B cell (primary cell): ENCODE results near the gene B4GALNT1. TPM values are rescaled to one million over a fixed set of nuclear protein-coding genes. Genes with fewer than 3 reads are reported as not detected.
"Not testable (repeated sequence)": the region's sequence is repeated elsewhere in the genome, so short reads cannot be mapped to it uniquely, and the experiment has no call there.

ENCODE experiments used
- ATAC-seq: fragments of 200-7000 bp; cut with Tn5 transposase; one replicate; pipeline ENCODE4 v1.10.0; 2021; ENCODE audit warnings: low read depth, mild to moderate bottlenecking, moderate number of reproducible peaks, moderate library complexity
- CTCF ChIA-PET: fragments of 350-600 bp; sonication (Branson Sonifier 250); formaldehyde crosslinking; loops from one replicate; lab custom pipeline; 2021; ENCODE audit warnings: antibody characterized with exemption, inconsistent platforms; lab: Charles Lee
- POLR2A ChIA-PET: fragments of 350-600 bp; sonication (Branson Sonifier 250); formaldehyde crosslinking; loops from one replicate; lab custom pipeline; 2021; ENCODE audit warnings: antibody characterized with exemption; lab: Charles Lee
- DNase-seq: peaks from one replicate; pipeline ENCODE4 v3.0.0; 2013
- H2AFZ ChIP-seq: 2 replicates; pipeline ENCODE4 v1.6.1; 2012; ENCODE audit warnings: mild to moderate bottlenecking, low read depth, low read length; ENCODE audit not compliant: insufficient read depth, poor library complexity, severe bottlenecking
- H3K27ac ChIP-seq, 2 donors: 1 replicate in 1 of 2; 2 replicates in 1 of 2; pipeline ENCODE4 v1.5.1; 2012 to 2013; ENCODE audit warnings: low read length in 2 of 2, mild to moderate bottlenecking in 2 of 2, moderate library complexity in 1 of 2
- H3K27me3 ChIP-seq, 4 experiments: fragments of 200-600 bp in 1 of 4; sonication (generic) in 1 of 4; replicated peaks in 1 of 4; 1 replicate in 2 of 4; 2 replicates in 2 of 4; pipeline versions ENCODE4 v1.6.1 to v1.7.0; 2013 to 2016; ENCODE audit warnings: low read length in 3 of 4, mild to moderate bottlenecking in 2 of 4, mixed read lengths in 1 of 4, moderate library complexity in 1 of 4; ENCODE audit not compliant: insufficient read depth in 4 of 4, control insufficient read depth in 3 of 4; ENCODE audit errors: control extremely low read depth in 1 of 4
- H3K36me3 ChIP-seq, 2 experiments: replicated peaks in 1 of 2; 1 replicate in 1 of 2; 2 replicates in 1 of 2; pipeline versions ENCODE4 v1.6.1 to v1.7.1; 2013; ENCODE audit warnings: low read length in 1 of 2; ENCODE audit not compliant: insufficient read depth in 2 of 2, control insufficient read depth in 1 of 2; ENCODE audit errors: control extremely low read depth in 1 of 2, extremely low read depth in 1 of 2
- H3K4me1 ChIP-seq, 2 donors: fragments of 200-600 bp in 1 of 2; sonication (generic) in 1 of 2; 1 replicate in 1 of 2; 2 replicates in 1 of 2; pipeline versions ENCODE4 v1.5.1 to v1.6.1; 2013 to 2017; ENCODE audit warnings: low read length in 2 of 2; ENCODE audit not compliant: control insufficient read depth in 2 of 2, insufficient read depth in 2 of 2
- H3K4me2 ChIP-seq: replicated peaks from 2 replicates; pipeline ENCODE3; 2012; ENCODE audit warnings: mild to moderate bottlenecking, low read depth, low read length; ENCODE audit not compliant: poor library complexity, severe bottlenecking
- H3K4me3 ChIP-seq, 5 experiments: fragments of 200-600 bp in 1 of 5; sonication (generic) in 1 of 5; 1 replicate in 3 of 5; 2 replicates in 2 of 5; pipeline versions ENCODE4 v1.5.1 to v1.7.0; 2011 to 2016; ENCODE audit warnings: low read length in 4 of 5, mild to moderate bottlenecking in 4 of 5, low read depth in 2 of 5, control low read depth in 1 of 5, moderate library complexity in 1 of 5; ENCODE audit not compliant: insufficient read depth in 1 of 5; ENCODE audit errors: control extremely low read depth in 1 of 5, extremely low read depth in 1 of 5
- H3K79me2 ChIP-seq: fragments of 200-600 bp; sonication (generic); one replicate; pipeline ENCODE4 v1.6.0; 2016; ENCODE audit warnings: low read length; ENCODE audit not compliant: control insufficient read depth, insufficient read depth
- H3K9ac ChIP-seq: fragments of 200-600 bp; sonication (generic); 2 replicates; pipeline ENCODE4 v1.6.1; 2017; ENCODE audit warnings: mild to moderate bottlenecking, low read length, moderate library complexity
- H3K9me3 ChIP-seq, 3 donors: one replicate each; pipeline versions ENCODE4 v1.6.1 to v1.7.1; 2013; ENCODE audit warnings: low read length in 2 of 3; ENCODE audit not compliant: control insufficient read depth in 2 of 3, insufficient read depth in 1 of 3; ENCODE audit errors: control extremely low read depth in 1 of 3
- H4K20me1 ChIP-seq: 2 replicates; pipeline ENCODE4 v1.6.0; 2012; ENCODE audit warnings: mild to moderate bottlenecking, low read length; ENCODE audit not compliant: insufficient read depth, control insufficient read depth, poor library complexity, severe bottlenecking
- H3K27ac Mint-ChIP-seq: one replicate; pipeline ENCODE4 v1.8.0; 2021; ENCODE audit warnings: mixed read lengths
- H3K27me3 Mint-ChIP-seq: one replicate; pipeline ENCODE4 v1.8.0; 2021; ENCODE audit warnings: mixed read lengths
- H3K4me1 Mint-ChIP-seq: one replicate; pipeline ENCODE4 v1.8.0; 2021; ENCODE audit warnings: mixed read lengths
- H3K4me3 Mint-ChIP-seq: one replicate; pipeline ENCODE4 v1.8.0; 2021; ENCODE audit warnings: mixed read lengths
- H3K9me3 Mint-ChIP-seq: one replicate; pipeline ENCODE4 v1.8.0; 2022; ENCODE audit warnings: mixed read lengths; ENCODE audit not compliant: insufficient read depth
- EZH2 ChIP-seq: IDR thresholded peaks from 2 replicates; pipeline ENCODE4 v1.6.1; 2012; ENCODE audit warnings: borderline replicate concordance, low read depth, mild to moderate bottlenecking, moderate library complexity, low read length; ENCODE audit not compliant: insufficient read depth, poor library complexity, severe bottlenecking
- WGBS: methylation state at CpG from one replicate; pipeline ENCODE4 v1.1.5; 2013; ENCODE audit warnings: missing lambda C conversion rate; ENCODE audit not compliant: insufficient coverage; 5-methylcytosine and 5-hydroxymethylcytosine counted together
- intact Hi-C: fragments of 100-400 bp; cut with micrococcal nuclease; formaldehyde crosslinking; loops from one replicate; pipeline ENCODE4 v1.10.0; 2022
- polyA plus RNA-seq: library from polyadenylated mRNA; depleted of rRNA; stranded (reverse); fragments of >200 nt; gene quantifications from 2 replicates; pipeline ENCODE4 v1.2.3, GENCODE V29; 2012
- total RNA-seq, 2 donors: library from RNA; stranded (reverse); fragments of 120-200 nt in 1 of 2; gene quantifications; 1 replicate in 1 of 2; 2 replicates in 1 of 2; pipeline versions ENCODE4 v1.2.3 to v1.2.4, GENCODE V29; 2013 to 2022
- TF ChIP-seq, protein P1 (sequence below): fragments of 200-600 bp; IDR thresholded peaks from one replicate; pipeline ENCODE4 v1.8.0; 2022; ENCODE audit warnings: antibody characterized with exemption, mild to moderate bottlenecking

The B4GALNT1 gene
- total and polyA plus RNA-seq, 2 donors (not counting 1 experiment from before 2014, with no cell fraction given) = 0.04 to 0.22 TPM

DNA sequence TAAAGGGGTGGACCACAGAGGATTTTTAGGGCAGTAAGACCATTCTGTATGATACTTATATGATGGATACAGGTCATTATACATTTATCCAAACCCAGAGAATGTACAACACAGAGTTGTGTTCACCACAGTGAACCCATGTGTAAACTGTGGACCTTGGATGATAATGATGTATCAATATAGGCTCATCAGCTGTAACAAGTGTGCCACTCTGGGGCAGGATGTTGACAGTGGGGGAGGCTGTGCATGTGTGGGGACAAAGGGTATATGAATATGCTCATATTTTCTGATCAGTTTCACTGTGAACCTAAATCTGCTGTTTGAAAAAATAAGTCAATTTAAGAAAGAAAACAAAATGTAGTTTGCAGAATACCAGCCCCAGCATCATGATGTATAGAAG lies 46.7 kb upstream of the B4GALNT1 start:
- no peak for ATAC-seq
- no peak overlapping the region for H3K4me3 Mint-ChIP-seq
- H3K9me3 ChIP-seq = peaks cover under 1 to 12% (median 8%) of the 10 kb centered on the region in 3 donors
- no peaks in the 10 kb centered on the region for H4K20me1 ChIP-seq
- no peak for DNase-seq
- no peak overlapping the region for H3K27ac ChIP-seq
- no peaks in the 10 kb centered on the region for H3K4me1 Mint-ChIP-seq
- no peaks in the 10 kb centered on the region for H3K9me3 Mint-ChIP-seq
- no peak overlapping the region for H2AFZ ChIP-seq
- ChIA-PET POLR2A (no interaction called here), CTCF (no interaction called here)
- H3K4me2 ChIP-seq = no peak overlapping the region
- H3K27ac Mint-ChIP-seq = no peak overlapping the region
- intact Hi-C loops = no loop called here
- H3K36me3 ChIP-seq = no peaks in the 10 kb centered on the region
- peaks cover 0 to 3% (median 0%) of the 10 kb centered on the region in 4 experiments for H3K27me3 ChIP-seq
- H3K79me2 ChIP-seq = no peaks in the 10 kb centered on the region
- H3K4me1 ChIP-seq = no peaks in the 10 kb centered on the region
- no peak for TF ChIP-seq EZH2
- TF ChIP-seq, protein P1, sequence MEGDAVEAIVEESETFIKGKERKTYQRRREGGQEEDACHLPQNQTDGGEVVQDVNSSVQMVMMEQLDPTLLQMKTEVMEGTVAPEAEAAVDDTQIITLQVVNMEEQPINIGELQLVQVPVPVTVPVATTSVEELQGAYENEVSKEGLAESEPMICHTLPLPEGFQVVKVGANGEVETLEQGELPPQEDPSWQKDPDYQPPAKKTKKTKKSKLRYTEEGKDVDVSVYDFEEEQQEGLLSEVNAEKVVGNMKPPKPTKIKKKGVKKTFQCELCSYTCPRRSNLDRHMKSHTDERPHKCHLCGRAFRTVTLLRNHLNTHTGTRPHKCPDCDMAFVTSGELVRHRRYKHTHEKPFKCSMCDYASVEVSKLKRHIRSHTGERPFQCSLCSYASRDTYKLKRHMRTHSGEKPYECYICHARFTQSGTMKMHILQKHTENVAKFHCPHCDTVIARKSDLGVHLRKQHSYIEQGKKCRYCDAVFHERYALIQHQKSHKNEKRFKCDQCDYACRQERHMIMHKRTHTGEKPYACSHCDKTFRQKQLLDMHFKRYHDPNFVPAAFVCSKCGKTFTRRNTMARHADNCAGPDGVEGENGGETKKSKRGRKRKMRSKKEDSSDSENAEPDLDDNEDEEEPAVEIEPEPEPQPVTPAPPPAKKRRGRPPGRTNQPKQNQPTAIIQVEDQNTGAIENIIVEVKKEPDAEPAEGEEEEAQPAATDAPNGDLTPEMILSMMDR = no peak
- H3K9ac ChIP-seq = no peak overlapping the region
- H3K4me3 ChIP-seq = no peak overlapping the region
- H3K27me3 Mint-ChIP-seq = peaks cover 18% of the 10 kb centered on the region

GRCh38 chr12:57677947-57678346 lies 44.9 kb upstream of the B4GALNT1 start:
- H3K9me3 Mint-ChIP-seq, H4K20me1 ChIP-seq, H3K27me3 ChIP-seq, ATAC-seq, H3K4me1 Mint-ChIP-seq, DNase-seq, H3K4me3 Mint-ChIP-seq, H3K4me3 ChIP-seq, intact Hi-C loops, H3K4me2 ChIP-seq, H3K9ac ChIP-seq, H3K27ac Mint-ChIP-seq, H3K79me2 ChIP-seq, H3K36me3 ChIP-seq, H3K27ac ChIP-seq, H2AFZ ChIP-seq, H3K4me1 ChIP-seq, POLR2A ChIA-PET: not testable (repeated sequence)
- H3K9me3 ChIP-seq = peaks cover 0 to 12% (median 8%) of the 10 kb centered on the region in 3 donors
- CTCF ChIA-PET = interaction anchor here (0.6 kb wide), 1 partner anchor 1638 kb away, joined by 3 read pairs; no protein-coding TSS in a partner anchor
- peaks cover 15% of the 10 kb centered on the region for H3K27me3 Mint-ChIP-seq
- 96% methylated on average over 5 of the region's 9 CpGs for WGBS
